Muscle layer of colon (tissue), 2 donors: ENCODE results near the gene SH3TC1.

Experiments used
- H3K27ac ChIP-seq: one replicate; pipeline ENCODE4 v1.7.0; 2013; ENCODE audit warnings: low read depth, mild to moderate bottlenecking, low read length, moderate library complexity
- H3K27me3 ChIP-seq, 2 donors: one replicate each; pipeline ENCODE4 v1.7.0; 2013; ENCODE audit warnings: low read length in 2 of 2, mild to moderate bottlenecking in 2 of 2; ENCODE audit not compliant: insufficient read depth in 2 of 2, control insufficient read depth in 1 of 2
- H3K36me3 ChIP-seq: one replicate; pipeline ENCODE4 v1.7.0; 2013; ENCODE audit warnings: mild to moderate bottlenecking, low read length; ENCODE audit not compliant: insufficient read depth
- H3K4me1 ChIP-seq: one replicate; pipeline ENCODE4 v1.7.0; 2013; ENCODE audit warnings: mild to moderate bottlenecking, low read length; ENCODE audit not compliant: insufficient read depth
- H3K4me3 ChIP-seq, 2 donors: one replicate each; pipeline ENCODE4 v1.7.0; 2013; ENCODE audit warnings: low read length in 2 of 2, low read depth in 1 of 2, mild to moderate bottlenecking in 1 of 2, moderate library complexity in 1 of 2
- H3K9ac ChIP-seq: one replicate; pipeline ENCODE4 v1.7.0; 2013; ENCODE audit warnings: low read length
- H3K9me3 ChIP-seq: one replicate; pipeline ENCODE4 v1.7.0; 2013; ENCODE audit warnings: mild to moderate bottlenecking, low read length
- donor health status: abdominal sarcoma.
- donor health status: Adenocarcinoma of cecum.

Gene SH3TC1

DNA sequence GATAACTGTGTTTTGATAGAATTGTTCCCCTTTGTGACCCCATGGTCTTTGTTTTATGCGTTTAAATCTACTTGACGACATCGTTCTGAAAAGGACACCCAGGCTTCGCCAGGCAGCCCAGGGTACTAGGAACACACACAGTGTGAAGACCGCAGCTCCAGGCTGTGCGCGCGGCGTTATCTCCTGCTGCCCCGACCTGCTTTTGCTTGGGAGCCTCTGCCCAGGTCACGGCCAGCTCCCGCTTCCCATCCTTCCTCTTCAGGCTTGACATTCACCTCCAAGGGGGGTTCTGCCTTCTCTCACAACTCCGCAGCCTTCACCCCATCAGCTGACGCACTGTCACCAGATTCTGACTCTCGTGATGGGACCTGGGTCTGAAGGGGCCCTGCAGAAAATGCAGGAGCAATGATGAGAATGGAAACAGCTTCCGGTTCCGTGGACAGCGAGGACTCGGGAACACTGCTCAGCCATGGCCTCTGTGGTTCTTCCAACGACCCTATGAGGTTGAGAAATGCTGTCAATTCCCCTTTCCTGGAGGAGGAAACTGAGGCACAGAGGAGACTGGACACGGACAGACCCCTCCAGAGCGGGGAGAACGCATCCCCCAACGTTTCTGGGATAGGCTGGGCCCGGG is 69.9 kb downstream of the SH3TC1 start:
- peaks cover 57% of the 10 kb centered on the region for H3K4me1 ChIP-seq
- H3K4me3 ChIP-seq, result peak overlapping the region in 1 of 2 donors; percentile 27
- H3K27ac ChIP-seq, result peak overlapping the region; percentile 7
- H3K27me3 ChIP-seq, result no peaks in the 10 kb centered on the region
- no peaks in the 10 kb centered on the region for H3K9me3 ChIP-seq
- H3K36me3 ChIP-seq, result no peaks in the 10 kb centered on the region
- no peak overlapping the region for H3K9ac ChIP-seq

DNA sequence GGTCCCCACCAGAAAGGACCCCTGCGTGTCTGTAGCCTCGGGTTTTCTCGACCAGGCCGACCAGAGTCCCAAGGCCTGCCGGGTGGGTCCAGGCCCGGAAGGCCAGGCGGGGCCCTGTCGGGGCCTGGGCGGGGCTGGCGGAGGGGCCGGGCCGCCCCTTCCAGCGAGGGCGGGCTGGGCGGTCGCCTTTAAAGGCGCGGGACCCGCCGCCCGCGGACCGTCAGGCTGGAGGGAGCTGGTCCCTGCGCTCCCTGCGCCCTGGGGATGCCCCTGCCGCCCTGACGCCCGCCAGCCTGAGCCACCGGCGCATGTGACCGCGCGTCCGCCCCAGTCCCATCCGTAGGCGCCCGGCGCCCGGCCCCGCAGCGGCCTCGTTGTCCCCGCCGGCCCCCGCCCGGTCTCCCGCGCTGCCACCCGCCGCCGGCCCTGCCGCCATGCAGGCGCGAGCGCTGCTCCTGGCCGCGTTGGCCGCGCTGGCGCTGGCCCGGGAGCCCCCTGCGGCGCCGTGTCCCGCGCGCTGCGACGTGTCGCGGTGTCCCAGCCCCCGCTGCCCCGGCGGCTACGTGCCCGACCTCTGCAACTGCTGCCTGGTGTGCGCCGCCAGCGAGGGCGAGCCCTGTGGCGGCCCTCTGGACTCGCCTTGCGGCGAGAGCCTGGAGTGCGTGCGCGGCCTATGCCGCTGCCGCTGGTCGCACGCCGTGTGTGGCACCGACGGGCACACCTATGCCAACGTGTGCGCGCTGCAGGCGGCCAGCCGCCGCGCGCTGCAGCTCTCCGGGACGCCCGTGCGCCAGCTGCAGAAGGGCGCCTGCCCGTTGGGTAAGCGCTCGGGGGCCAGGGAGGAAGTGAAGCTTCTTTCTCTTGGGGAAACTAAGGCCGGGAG is 70.7 kb downstream of the SH3TC1 start, which contains the start of gene HTRA3:
TSS of gene HTRA3 (plus strand) at position 220 of the 883 bp plus-strand sequence. CDS start at position 435, 215 bp downstream.
- H3K4me3 ChIP-seq, result peak within 1 kb of the TSS; percentile 50 to 56
- H3K27ac ChIP-seq, result peak within 1 kb of the TSS; percentile 41
- no peak within 1 kb of the TSS for H3K9ac ChIP-seq
- no peaks in the 10 kb centered on the region for H3K9me3 ChIP-seq
- H3K36me3 ChIP-seq, result no peaks in the 10 kb centered on the region
- no peaks in the 10 kb centered on the region for H3K27me3 ChIP-seq
- peaks cover 65% of the 10 kb centered on the region for H3K4me1 ChIP-seq

DNA sequence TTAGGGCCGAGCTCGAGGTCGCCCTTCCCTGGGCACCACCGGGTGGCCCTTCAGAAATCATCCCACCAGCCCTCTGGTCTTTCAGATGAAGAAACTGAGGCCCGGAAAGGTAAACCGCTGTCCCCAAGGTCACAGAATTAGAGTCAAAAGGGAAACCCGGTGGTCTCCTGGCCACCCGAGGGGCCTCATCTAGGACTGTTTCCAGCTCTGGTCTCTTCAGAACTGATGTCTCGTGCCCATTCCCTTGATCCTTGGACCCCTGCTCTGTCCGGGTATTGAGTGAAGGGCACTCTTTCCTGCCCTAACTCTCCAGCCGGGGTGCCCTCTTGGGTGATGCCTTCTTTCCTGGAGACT is 71.3 kb downstream of the SH3TC1 start:
- no peaks in the 10 kb centered on the region for H3K36me3 ChIP-seq
- H3K27ac ChIP-seq, result peak overlapping the region; percentile 41
- no peak overlapping the region for H3K9ac ChIP-seq
- peak overlapping the region; percentile 50 to 56 for H3K4me3 ChIP-seq
- peaks cover 70% of the 10 kb centered on the region for H3K4me1 ChIP-seq
- H3K27me3 ChIP-seq, result no peaks in the 10 kb centered on the region
- H3K9me3 ChIP-seq, result no peaks in the 10 kb centered on the region

DNA sequence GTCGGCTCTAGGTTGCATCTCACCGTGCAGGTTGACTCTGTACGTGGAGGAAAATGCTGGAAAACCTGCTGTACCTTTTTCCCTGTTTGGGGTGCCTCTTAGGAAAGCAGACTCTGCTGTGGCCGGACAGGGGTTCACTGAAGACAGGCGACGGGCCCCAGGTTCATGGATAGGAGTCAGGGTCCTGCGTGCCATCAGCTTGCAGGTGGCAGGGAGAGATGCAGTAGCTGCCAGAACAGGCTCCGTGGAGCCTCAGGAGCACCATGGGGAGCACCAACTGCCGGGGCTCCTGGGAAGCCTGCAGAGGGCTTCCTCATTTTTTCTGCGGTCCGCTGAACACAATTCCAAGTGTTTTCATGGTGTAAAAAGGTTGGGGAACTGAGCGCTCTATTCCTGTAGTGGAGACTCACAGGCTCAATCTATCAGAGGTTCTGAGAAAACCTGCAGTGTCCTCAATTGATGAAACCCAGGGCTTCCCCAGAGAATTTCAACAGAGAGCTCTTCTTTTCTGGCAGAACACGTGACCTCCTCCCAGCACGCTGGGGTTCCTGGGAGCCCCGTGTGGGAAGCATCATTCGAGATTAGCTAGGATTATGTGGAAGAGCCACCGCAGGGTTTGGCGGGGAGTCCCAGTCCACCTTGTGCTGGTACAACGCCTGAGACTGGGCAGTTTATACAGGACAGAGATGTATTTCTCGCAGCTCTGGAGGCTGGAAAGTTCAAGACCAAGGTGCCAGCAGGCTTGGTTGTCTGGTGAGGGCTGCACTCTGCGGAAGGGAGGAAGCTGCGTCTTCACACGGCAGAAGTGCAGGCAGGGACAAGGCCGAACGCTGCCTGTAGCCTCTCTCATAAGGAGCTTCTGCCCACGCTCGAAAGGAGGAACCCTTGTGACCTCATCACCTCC is 72.1 kb downstream of the SH3TC1 start:
- Histone ChIP-seq H3K9ac (no peak overlapping the region), H3K27me3 (no peaks in the 10 kb centered on the region), H3K9me3 (no peaks in the 10 kb centered on the region), H3K27ac (peak overlapping the region; percentile 41), H3K4me3 (peak overlapping the region in 1 of 2 donors; percentile 50), H3K36me3 (no peaks in the 10 kb centered on the region), H3K4me1 (peaks cover 78% of the 10 kb centered on the region)

DNA sequence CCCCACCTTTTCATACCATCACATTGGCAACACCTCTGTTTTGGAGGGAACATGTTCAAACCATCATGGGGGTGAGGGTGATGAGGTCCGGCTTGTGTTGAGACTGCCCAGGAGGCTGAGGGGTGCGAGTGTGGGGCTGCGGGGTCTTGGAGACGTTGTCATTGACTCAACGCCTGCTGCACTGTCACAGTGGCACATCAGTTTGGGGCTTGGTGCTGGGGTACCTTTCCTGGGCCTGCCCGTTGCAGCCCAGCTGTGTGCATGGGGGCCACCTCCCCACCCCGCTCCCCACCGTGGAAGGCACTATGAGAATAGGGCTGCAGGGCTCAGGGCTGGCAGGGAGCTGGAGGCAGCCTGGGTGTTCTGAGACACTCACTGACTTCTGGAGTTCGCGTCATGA is 72.7 kb downstream of the SH3TC1 start:
- no peaks in the 10 kb centered on the region for H3K36me3 ChIP-seq
- peak overlapping the region in 1 of 2 donors; percentile 50 for H3K4me3 ChIP-seq
- peak overlapping the region; percentile 41 for H3K27ac ChIP-seq
- H3K27me3 ChIP-seq, result no peaks in the 10 kb centered on the region
- H3K9me3 ChIP-seq, result no peaks in the 10 kb centered on the region
- H3K4me1 ChIP-seq, result peaks cover 82% of the 10 kb centered on the region
- no peak overlapping the region for H3K9ac ChIP-seq

DNA sequence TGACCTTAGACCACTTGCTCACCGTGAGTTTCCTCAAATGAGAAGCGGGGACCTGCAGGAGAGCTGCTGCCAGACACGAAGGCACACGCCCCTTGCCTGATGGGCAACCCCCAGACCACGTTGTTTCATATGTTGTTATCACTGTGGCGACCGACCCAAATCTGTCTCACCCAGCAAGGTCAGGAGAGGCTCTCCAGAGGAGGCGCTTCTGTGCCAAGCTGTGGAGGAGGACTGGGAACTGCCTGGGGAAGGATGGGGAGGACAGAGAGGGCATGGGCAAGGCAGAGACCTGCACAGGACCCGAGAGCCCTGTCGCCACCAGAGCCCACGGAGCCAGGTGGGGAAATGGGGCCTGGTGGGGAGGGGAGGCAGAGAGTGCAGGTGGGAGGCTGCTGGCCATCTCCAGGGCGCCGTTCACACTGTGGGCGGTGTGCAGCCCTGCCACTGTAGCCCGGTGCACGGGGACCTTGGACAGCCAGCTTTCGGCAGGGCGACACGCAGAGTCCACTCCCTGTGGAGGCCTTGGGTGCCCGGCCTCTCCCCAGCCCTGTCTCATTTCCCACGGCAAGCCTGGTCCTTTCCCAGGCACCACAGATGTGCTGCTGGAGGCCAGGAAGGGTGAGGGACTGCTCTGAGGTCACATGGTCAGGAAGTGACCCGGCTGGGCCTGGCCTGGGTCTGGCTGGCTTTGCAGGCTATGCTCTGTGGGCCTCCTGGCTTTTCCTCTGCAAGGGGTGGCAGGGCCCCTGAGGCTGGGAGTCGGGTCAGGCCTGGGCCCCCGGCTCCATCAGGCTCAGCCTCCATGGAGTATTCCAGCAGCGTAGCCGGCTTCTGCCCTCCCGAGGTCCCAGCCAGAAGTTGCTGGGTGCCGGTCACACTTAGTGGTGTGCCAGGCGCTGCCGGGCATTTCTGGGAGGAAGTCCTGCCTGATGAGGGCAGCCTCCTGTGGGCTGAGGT is 73.7 kb downstream of the SH3TC1 start:
- H3K36me3 ChIP-seq, result no peaks in the 10 kb centered on the region
- H3K9me3 ChIP-seq, result no peaks in the 10 kb centered on the region
- no peaks in the 10 kb centered on the region for H3K27me3 ChIP-seq
- H3K4me1 ChIP-seq, result peaks cover 82% of the 10 kb centered on the region
- no peak overlapping the region for H3K9ac ChIP-seq
- H3K4me3 ChIP-seq, result peak overlapping the region in 1 of 2 donors; percentile 50
- H3K27ac ChIP-seq, result peak overlapping the region; percentile 38

DNA sequence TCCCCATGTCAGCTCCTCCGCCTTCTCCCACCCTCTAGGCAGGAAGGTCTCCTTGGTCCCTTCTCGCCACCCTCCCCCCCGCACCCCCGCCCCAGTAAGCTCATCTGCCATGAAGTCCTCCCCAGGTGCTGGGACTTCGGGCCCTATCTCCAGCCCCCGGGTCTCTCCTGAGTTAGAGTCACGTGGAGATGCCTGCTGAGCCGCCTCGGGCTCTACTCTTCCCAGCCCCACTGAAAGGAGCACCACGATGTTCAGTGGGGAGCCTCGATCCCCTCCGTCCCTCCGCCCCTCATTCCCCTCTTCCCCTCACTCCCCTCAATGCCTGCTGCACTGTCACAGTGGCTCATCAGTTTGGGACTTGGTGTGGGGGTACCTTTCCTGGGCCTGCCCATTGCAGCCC is 74.4 kb downstream of the SH3TC1 start:
- Histone ChIP-seq H3K27ac (peak overlapping the region; percentile 35), H3K36me3 (no peaks in the 10 kb centered on the region), H3K27me3 (no peaks in the 10 kb centered on the region), H3K4me3 (no peak overlapping the region), H3K4me1 (peaks cover 84% of the 10 kb centered on the region), H3K9me3 (no peaks in the 10 kb centered on the region), H3K9ac (no peak overlapping the region)

DNA sequence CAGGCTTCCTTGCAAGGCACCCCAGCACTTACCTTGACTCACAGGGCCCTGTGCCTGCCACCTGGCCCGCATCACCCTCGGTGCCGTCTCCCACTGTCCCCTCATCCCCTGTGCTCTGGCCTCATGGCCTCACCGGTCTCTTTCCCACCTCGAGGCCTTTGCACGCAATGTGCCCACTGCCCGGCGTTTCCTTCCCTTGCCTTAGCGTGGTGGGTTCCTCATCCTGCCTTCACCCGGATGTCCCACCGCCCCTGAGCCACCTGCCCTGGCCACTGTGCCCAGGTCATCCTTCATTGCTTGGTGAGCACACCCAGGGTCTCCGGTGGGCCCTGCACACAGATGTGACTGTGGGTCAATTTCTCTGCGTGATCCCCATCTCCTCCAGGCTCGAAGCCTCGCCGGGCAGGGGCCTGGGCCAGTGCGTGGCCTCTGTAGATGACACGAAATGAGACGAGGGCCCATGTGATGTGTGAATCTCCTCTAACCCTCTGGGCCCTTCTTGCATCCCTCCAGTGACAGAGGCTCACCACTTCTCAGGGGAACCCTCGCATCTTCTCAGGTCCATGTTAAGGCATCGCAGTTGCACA is 75.1 kb downstream of the SH3TC1 start:
- no peak overlapping the region for H3K4me3 ChIP-seq
- H3K9me3 ChIP-seq, result no peaks in the 10 kb centered on the region
- peak overlapping the region; percentile 37 for H3K9ac ChIP-seq
- peak overlapping the region; percentile 68 for H3K27ac ChIP-seq
- no peaks in the 10 kb centered on the region for H3K27me3 ChIP-seq
- no peaks in the 10 kb centered on the region for H3K36me3 ChIP-seq
- peaks cover 81% of the 10 kb centered on the region for H3K4me1 ChIP-seq

DNA sequence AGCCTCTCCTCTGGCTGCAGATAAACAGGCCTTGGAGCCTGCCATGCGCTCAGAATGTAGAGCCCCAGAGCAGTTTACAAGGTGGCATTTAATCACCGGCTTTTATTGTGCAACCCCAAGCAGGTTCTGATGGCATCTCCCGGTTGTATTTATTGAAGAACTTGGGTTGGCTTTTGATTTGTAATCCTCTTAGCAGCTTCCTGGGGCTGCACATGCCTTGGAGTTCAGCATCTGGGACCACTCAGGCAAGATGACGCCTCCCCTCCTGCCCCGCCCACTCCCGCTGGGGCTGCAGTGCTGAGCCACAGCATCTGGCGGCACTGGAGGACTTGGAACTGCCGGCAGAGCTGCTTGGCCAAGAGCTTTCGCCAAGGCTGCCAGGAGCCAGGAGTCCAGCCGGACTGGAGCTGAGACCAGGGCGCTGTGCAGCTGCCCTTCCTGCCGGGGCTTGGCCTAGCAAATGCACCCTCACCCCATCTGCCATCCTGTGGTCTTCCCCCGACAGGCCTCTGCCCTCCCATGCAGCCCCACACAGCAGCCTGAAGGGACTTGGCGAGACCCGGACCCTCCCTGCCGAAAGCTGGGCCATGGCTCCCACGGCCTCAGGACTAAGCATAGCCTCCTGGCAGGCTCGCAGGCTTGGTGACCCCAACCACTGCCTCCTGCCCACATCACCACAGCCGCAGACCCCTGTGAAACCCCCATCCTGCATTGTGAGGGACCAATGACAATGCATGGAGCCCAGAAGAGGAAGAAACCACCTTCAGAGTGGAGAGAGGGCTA is 75.9 kb downstream of the SH3TC1 start:
- H3K4me3 ChIP-seq, result peak overlapping the region in 1 of 2 donors; percentile 25
- peaks cover 79% of the 10 kb centered on the region for H3K4me1 ChIP-seq
- H3K9ac ChIP-seq, result peak overlapping the region; percentile 37
- peak overlapping the region; percentile 68 for H3K27ac ChIP-seq
- H3K36me3 ChIP-seq, result no peaks in the 10 kb centered on the region
- H3K27me3 ChIP-seq, result no peaks in the 10 kb centered on the region
- H3K9me3 ChIP-seq, result no peaks in the 10 kb centered on the region

DNA sequence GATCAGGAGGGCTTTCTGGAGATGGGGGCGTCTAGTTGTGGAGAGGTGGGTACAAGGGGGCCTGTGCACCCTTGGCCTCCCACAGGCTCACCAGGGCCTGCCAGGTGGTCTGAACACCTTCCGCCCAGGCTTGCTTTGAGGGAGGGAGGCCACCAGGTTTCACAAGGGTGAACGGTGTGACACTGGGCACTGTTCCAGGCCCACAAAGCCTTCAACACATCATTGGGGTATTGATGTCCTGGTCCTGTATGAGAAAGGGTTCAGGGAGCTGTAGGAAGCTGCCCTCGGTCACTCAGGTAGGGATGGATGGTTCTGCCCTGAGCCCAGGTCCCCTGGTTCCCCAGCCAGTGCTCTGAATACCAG is 76.4 kb downstream of the SH3TC1 start:
- Histone ChIP-seq H3K9me3 (no peaks in the 10 kb centered on the region), H3K4me3 (peak overlapping the region in 1 of 2 donors; percentile 25), H3K36me3 (no peaks in the 10 kb centered on the region), H3K27me3 (no peaks in the 10 kb centered on the region), H3K9ac (no peak overlapping the region), H3K27ac (peak overlapping the region; percentile 43), H3K4me1 (peaks cover 74% of the 10 kb centered on the region)
